CD4-positive, alpha-beta memory T cell (primary cell): ENCODE results near the gene TMEFF1. TPM values are rescaled to one million over a fixed set of nuclear protein-coding genes. Genes with fewer than 3 reads are reported as not detected.

ENCODE experiments used
- CTCF ChIA-PET: fragments of 350-600 bp; sonication (Branson Sonifier 250); formaldehyde crosslinking; loops from one replicate; lab custom pipeline; 2021; ENCODE audit warnings: inconsistent platforms; ENCODE audit not compliant: partially characterized antibody; lab: Charles Lee
- POLR2A ChIA-PET: fragments of 350-600 bp; sonication (Branson Sonifier 250); formaldehyde crosslinking; loops from one replicate; lab custom pipeline; 2021; ENCODE audit not compliant: partially characterized antibody; lab: Charles Lee
- DNase-seq, 5 donors: peaks; one replicate each; pipeline versions ENCODE4 v3.0.0 to v3.0.0-alpha.2; 2020 to 2022; ENCODE audit warnings: mixed read lengths in 1 of 5
- H3K27ac ChIP-seq: one replicate; pipeline ENCODE4 v1.7.0; 2013; ENCODE audit warnings: low read depth, low read length
- H3K27me3 ChIP-seq: 2 replicates; pipeline ENCODE4 v1.7.0; 2013; ENCODE audit warnings: mild to moderate bottlenecking, low read length, moderate library complexity; ENCODE audit not compliant: insufficient read depth
- H3K36me3 ChIP-seq: 2 replicates; pipeline ENCODE4 v1.7.0; 2013; ENCODE audit warnings: mild to moderate bottlenecking, low read length, moderate library complexity; ENCODE audit not compliant: insufficient read depth
- H3K4me1 ChIP-seq: 2 replicates; pipeline ENCODE4 v1.7.0; 2013; ENCODE audit warnings: mild to moderate bottlenecking, low read length, moderate library complexity; ENCODE audit not compliant: insufficient read depth
- H3K4me3 ChIP-seq, 2 donors: one replicate each; pipeline ENCODE4 v1.7.0; 2013; ENCODE audit warnings: low read length in 2 of 2, mild to moderate bottlenecking in 1 of 2
- H3K9me3 ChIP-seq, 2 donors: one replicate each; pipeline ENCODE4 v1.7.0; 2013; ENCODE audit warnings: low read length in 2 of 2, control low read depth in 1 of 2; ENCODE audit not compliant: control insufficient read depth in 1 of 2
- H3K27ac Mint-ChIP-seq, 7 donors: one replicate each; pipeline ENCODE4 v1.8.0; 2020 to 2021; ENCODE audit warnings: mixed read lengths in 7 of 7, mild to moderate bottlenecking in 6 of 7, inconsistent platforms in 3 of 7, moderate library complexity in 3 of 7
- H3K27me3 Mint-ChIP-seq, 2 donors: one replicate each; pipeline ENCODE4 v1.8.0; 2020 to 2021; ENCODE audit warnings: mixed read lengths in 2 of 2
- H3K36me3 Mint-ChIP-seq, 2 donors: one replicate each; pipeline ENCODE4 v1.8.0; 2020 to 2021; ENCODE audit warnings: mixed read lengths in 2 of 2, inconsistent platforms in 1 of 2, mild to moderate bottlenecking in 1 of 2
- H3K4me1 Mint-ChIP-seq, 4 donors: one replicate each; pipeline ENCODE4 v1.8.0; 2020 to 2021; ENCODE audit warnings: mixed read lengths in 4 of 4, mild to moderate bottlenecking in 1 of 4
- H3K4me3 Mint-ChIP-seq, 8 donors: one replicate each; pipeline ENCODE4 v1.8.0; 2020 to 2021; ENCODE audit warnings: mixed read lengths in 8 of 8, mild to moderate bottlenecking in 7 of 8, moderate library complexity in 6 of 8, inconsistent platforms in 3 of 8
- H3K9me3 Mint-ChIP-seq, 8 donors: one replicate each; pipeline ENCODE4 v1.8.0; 2020 to 2021; ENCODE audit warnings: mixed read lengths in 8 of 8, mild to moderate bottlenecking in 5 of 8, inconsistent platforms in 3 of 8, moderate library complexity in 1 of 8
- intact Hi-C: fragments of 100-400 bp; cut with micrococcal nuclease; formaldehyde crosslinking; loops from one replicate; pipeline ENCODE4 v1.15.1; 2023
- polyA plus RNA-seq, 2 donors: library from polyadenylated mRNA; unstranded; fragments of 300-500 nt; fragmentation: Illumina TruSeq; gene quantifications; one replicate each; pipeline ENCODE4 v1.2.3, GENCODE V29; 2021
- total RNA-seq, 2 experiments: library from RNA; stranded (reverse); gene quantifications; one replicate each; pipeline ENCODE4 v1.2.3, GENCODE V29; 2021

TMEFF1 gene
- total and polyA plus RNA-seq, 4 experiments from 2014 or later = not detected

- H3K4me1 ChIP-seq = no peaks in the 10 kb centered on the region
- no peaks in the 10 kb centered on the region for H3K9me3 ChIP-seq
- no peaks in the 10 kb centered on the region for H3K27me3 ChIP-seq
- no peaks in the 10 kb centered on the region for H3K36me3 ChIP-seq
- no peaks in the 10 kb centered on the region for H3K4me1 Mint-ChIP-seq
- intact Hi-C loops = no loop called here
- no peak overlapping the region for H3K27ac ChIP-seq
- H3K4me3 ChIP-seq = no peak overlapping the region
- no peak for DNase-seq
- H3K27ac Mint-ChIP-seq = no peak overlapping the region
- ChIA-PET POLR2A (no interaction called here), CTCF (no interaction called here)
- H3K27me3 Mint-ChIP-seq = peaks cover 0 to 3% of the 10 kb centered on the region in 2 donors
- H3K36me3 Mint-ChIP-seq = no peaks in the 10 kb centered on the region
- peaks cover 0 to 2% (median 0%) of the 10 kb centered on the region in 8 donors for H3K9me3 Mint-ChIP-seq
- H3K4me3 Mint-ChIP-seq = no peak overlapping the region
Measured at GRCh38 chr9:100488177-100488576, 15.2 kb downstream of the TMEFF1 start.

- H3K4me1 Mint-ChIP-seq = no peaks in the 10 kb centered on the region
- Histone ChIP-seq H3K27ac (no peak overlapping the region), H3K4me3 (no peak overlapping the region), H3K27me3 (no peaks in the 10 kb centered on the region), H3K36me3 (no peaks in the 10 kb centered on the region), H3K9me3 (no peaks in the 10 kb centered on the region), H3K4me1 (no peaks in the 10 kb centered on the region)
- no peaks in the 10 kb centered on the region for H3K36me3 Mint-ChIP-seq
- intact Hi-C loops = no loop called here
- POLR2A ChIA-PET = no interaction called here
- CTCF ChIA-PET = no interaction called here
- no peaks in the 10 kb centered on the region for H3K9me3 Mint-ChIP-seq
- H3K4me3 Mint-ChIP-seq = no peak overlapping the region
- no peak for DNase-seq
- no peak overlapping the region for H3K27ac Mint-ChIP-seq
- H3K27me3 Mint-ChIP-seq = no peaks in the 10 kb centered on the region
Measured at GRCh38 chr9:100489836-100490235, 16.9 kb downstream of the TMEFF1 start.

DNA sequence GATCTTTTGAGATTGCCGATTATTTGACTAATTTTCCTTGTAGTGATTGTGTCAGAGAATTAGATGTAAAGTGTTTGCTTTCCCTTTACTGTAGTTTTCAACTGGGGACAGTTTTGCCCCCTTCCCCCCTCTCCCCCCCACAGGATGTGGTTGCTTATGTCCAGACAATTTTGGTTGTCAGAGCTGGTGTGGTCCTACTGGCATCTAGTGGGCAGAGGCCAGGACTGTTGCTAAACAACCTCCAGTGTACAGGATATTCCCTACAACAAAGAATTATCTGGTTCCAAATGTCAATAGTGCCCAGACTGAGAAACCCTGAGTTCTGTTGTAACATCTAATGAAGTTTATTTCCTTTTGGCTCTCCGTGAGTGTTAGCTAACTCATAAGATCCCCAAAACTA lies 20.0 kb downstream of the TMEFF1 start:
- Histone ChIP-seq H3K27ac (no peak overlapping the region), H3K4me3 (no peak overlapping the region), H3K4me1 (no peaks in the 10 kb centered on the region), H3K9me3 (no peaks in the 10 kb centered on the region), H3K36me3 (no peaks in the 10 kb centered on the region), H3K27me3 (no peaks in the 10 kb centered on the region)
- CTCF ChIA-PET = no interaction called here
- no peak for DNase-seq
- POLR2A ChIA-PET = no interaction called here
- no peaks in the 10 kb centered on the region for H3K4me1 Mint-ChIP-seq
- intact Hi-C loops = no loop called here
- H3K27me3 Mint-ChIP-seq = peaks cover 0 to 1% of the 10 kb centered on the region in 2 donors
- no peaks in the 10 kb centered on the region for H3K36me3 Mint-ChIP-seq
- no peak overlapping the region for H3K4me3 Mint-ChIP-seq
- H3K9me3 Mint-ChIP-seq = no peaks in the 10 kb centered on the region
- H3K27ac Mint-ChIP-seq = no peak overlapping the region

- DNase-seq = no peak
- ChIA-PET CTCF (no interaction called here), POLR2A (no interaction called here)
- Histone ChIP-seq H3K36me3 (no peaks in the 10 kb centered on the region), H3K9me3 (no peaks in the 10 kb centered on the region), H3K4me3 (no peak overlapping the region), H3K27me3 (no peaks in the 10 kb centered on the region), H3K4me1 (no peaks in the 10 kb centered on the region), H3K27ac (no peak overlapping the region)
- H3K9me3 Mint-ChIP-seq = no peaks in the 10 kb centered on the region
- peaks cover 0 to 1% of the 10 kb centered on the region in 2 donors for H3K27me3 Mint-ChIP-seq
- no peak overlapping the region for H3K27ac Mint-ChIP-seq
- intact Hi-C loops = no loop called here
- no peak overlapping the region for H3K4me3 Mint-ChIP-seq
- peaks cover 0 to 1% (median 0%) of the 10 kb centered on the region in 4 donors for H3K4me1 Mint-ChIP-seq
- H3K36me3 Mint-ChIP-seq = no peaks in the 10 kb centered on the region
Measured at GRCh38 chr9:100498592-100498991, 25.6 kb downstream of the TMEFF1 start.

DNA sequence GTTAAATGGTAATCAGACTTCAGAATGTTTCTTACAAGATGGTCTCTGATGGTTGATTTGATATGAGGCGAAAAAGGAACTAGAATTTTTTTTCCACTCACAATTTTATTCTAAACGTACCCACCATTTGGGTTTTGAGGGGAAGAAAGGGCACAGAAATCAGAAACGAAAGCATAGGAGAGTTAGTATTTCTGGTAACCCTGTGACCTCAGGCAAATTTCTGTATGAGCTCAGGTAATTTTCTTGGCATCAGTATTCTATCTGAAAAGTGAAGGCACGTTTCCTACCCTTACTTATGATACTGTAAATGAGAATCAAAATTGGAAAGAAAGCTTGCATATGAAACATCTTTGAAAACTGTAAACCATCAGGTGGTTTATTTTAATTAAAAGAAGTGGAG lies 26.5 kb downstream of the TMEFF1 start:
- ChIA-PET CTCF (no interaction called here), POLR2A (no interaction called here)
- H3K4me3 ChIP-seq = no peak overlapping the region

DNA sequence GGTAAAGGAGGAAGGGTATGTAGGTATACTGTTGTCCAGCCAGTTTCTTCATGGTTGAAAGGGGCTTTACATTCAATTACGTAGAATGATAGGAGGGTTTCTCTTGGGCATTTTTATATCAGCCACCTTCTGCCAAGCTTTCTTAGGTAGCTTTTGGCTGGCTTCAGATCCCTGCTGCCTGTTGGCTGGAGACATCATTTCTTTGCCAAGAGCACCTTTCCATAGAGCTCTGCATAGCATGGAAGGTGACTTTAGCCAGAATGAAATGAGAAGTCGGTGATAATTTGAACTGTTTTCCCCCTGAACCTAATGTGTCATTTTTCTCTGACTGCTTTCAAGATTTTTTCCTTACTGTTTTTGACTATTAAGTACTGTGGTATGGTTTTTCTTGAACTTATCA lies 26.9 kb downstream of the TMEFF1 start:
- POLR2A ChIA-PET = no interaction called here
- intact Hi-C loops = no loop called here
- no peaks in the 10 kb centered on the region for H3K9me3 ChIP-seq

More for the DNA sequence above, 26.5 kb downstream of the TMEFF1 start:
- Histone ChIP-seq H3K27ac (no peak overlapping the region), H3K4me1 (no peaks in the 10 kb centered on the region), H3K36me3 (no peaks in the 10 kb centered on the region), H3K9me3 (no peaks in the 10 kb centered on the region), H3K27me3 (no peaks in the 10 kb centered on the region)
- Mint-ChIP-seq H3K36me3 (no peaks in the 10 kb centered on the region), H3K27ac (no peak overlapping the region), H3K9me3 (no peaks in the 10 kb centered on the region), H3K27me3 (peaks cover 0 to 1% of the 10 kb centered on the region in 2 donors), H3K4me1 (peaks cover 0 to 1% (median 0%) of the 10 kb centered on the region in 4 donors), H3K4me3 (no peak overlapping the region)
- intact Hi-C loops = no loop called here
- DNase-seq = no peak

DNA sequence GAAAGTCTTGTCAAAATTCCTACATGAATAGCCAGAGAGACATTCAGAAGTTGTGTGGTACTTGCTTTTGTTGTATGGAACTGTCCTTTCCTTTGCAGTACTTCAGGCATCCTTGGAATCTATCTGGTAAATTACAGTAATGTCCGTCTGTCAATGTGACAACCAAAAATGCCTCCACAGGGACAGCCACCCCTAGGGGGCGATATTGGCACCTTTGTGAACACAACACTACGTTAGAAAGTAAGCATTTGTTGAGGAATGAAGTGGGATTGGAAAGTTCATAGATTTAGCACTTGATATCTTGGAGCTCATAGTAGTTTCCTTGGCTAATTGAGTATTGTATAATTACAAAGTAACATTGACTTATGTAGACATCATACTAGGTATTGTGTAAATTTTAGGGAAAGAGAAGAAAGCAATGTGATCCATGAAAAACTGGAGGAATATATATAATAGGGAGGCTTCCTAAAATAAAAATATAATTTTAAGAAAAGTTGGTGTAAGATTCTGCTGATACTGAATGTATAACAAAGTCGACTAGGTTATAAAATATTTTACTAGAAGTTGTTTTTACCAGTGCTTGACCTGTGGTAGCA lies 32.7 kb downstream of the TMEFF1 start:
- H3K4me1 ChIP-seq = no peaks in the 10 kb centered on the region
- Mint-ChIP-seq H3K27ac (no peak overlapping the region), H3K4me1 (peaks cover 0 to 1% (median 0%) of the 10 kb centered on the region in 4 donors), H3K36me3 (peaks cover 0 to 12% of the 10 kb centered on the region in 2 donors), H3K4me3 (no peak overlapping the region), H3K9me3 (peaks cover 0 to 8% (median 1%) of the 10 kb centered on the region in 8 donors), H3K27me3 (no peaks in the 10 kb centered on the region)
- H3K4me3 ChIP-seq = no peak overlapping the region
- H3K36me3 ChIP-seq = no peaks in the 10 kb centered on the region
- CTCF ChIA-PET = interaction anchor here (0.7 to 2.0 kb wide), 4 partner anchors 9 to 806 kb away, joined by 3 to 9 read pairs (median 5); no protein-coding TSS in a partner anchor
- DNase-seq = peak in 4 of 5 donors; percentile 17 to 36 (median 26)
- H3K27ac ChIP-seq = no peak overlapping the region
- H3K9me3 ChIP-seq = no peaks in the 10 kb centered on the region
- no peaks in the 10 kb centered on the region for H3K27me3 ChIP-seq
- intact Hi-C loops = no loop called here
- POLR2A ChIA-PET = no interaction called here

More for the DNA sequence above, 26.9 kb downstream of the TMEFF1 start:
- peaks cover 0 to 1% of the 10 kb centered on the region in 2 donors for H3K27me3 Mint-ChIP-seq
- H3K4me3 Mint-ChIP-seq = no peak overlapping the region
- CTCF ChIA-PET = no interaction called here
- Histone ChIP-seq H3K27me3 (no peaks in the 10 kb centered on the region), H3K4me1 (no peaks in the 10 kb centered on the region), H3K4me3 (no peak overlapping the region), H3K36me3 (no peaks in the 10 kb centered on the region), H3K27ac (no peak overlapping the region)
- no peak overlapping the region for H3K27ac Mint-ChIP-seq
- H3K36me3 Mint-ChIP-seq = no peaks in the 10 kb centered on the region
- H3K9me3 Mint-ChIP-seq = no peaks in the 10 kb centered on the region
- peaks cover 0 to 1% (median 0%) of the 10 kb centered on the region in 4 donors for H3K4me1 Mint-ChIP-seq
- no peak for DNase-seq
